Astrocyte (in vitro differentiated cells and primary cell): Measurements from ENCODE around the gene GALNT18.

Experiments used
- EZH2 ChIP-seq: IDR thresholded peaks from 2 replicates; pipeline ENCODE4 v1.6.1; 2012; ENCODE audit warnings: mild to moderate bottlenecking, low read length, inconsistent platforms; ENCODE audit not compliant: insufficient read depth
- TF ChIP-seq, protein P1 (sequence below): IDR thresholded peaks from 2 replicates; pipeline ENCODE4 v1.5.1; 2011; ENCODE audit warnings: low read depth, mild to moderate bottlenecking, inconsistent platforms, low read length, moderate library complexity; ENCODE audit not compliant: insufficient read depth

DNA sequence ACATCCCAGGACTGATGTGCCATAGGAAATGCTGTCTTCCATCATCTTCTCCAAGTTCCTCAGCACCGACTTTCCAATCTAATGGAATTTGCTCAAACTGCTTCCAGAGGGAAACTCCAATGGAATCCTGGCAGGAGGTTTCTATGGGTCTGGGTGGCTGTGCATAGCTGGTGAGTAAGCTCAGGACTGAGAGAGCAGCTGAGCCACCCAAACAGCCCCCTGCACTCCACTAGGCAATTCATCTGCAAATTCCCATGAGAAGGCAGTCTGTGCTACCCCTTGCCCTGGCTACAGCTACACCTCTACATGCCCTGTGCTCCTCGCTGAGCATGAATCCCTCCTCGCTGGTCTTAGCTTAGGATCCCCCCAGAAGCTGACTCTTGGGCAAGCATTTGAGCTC lies 140.8 kb downstream of the GALNT18 start:
- no peak for TF ChIP-seq EZH2
- TF ChIP-seq, protein P1, sequence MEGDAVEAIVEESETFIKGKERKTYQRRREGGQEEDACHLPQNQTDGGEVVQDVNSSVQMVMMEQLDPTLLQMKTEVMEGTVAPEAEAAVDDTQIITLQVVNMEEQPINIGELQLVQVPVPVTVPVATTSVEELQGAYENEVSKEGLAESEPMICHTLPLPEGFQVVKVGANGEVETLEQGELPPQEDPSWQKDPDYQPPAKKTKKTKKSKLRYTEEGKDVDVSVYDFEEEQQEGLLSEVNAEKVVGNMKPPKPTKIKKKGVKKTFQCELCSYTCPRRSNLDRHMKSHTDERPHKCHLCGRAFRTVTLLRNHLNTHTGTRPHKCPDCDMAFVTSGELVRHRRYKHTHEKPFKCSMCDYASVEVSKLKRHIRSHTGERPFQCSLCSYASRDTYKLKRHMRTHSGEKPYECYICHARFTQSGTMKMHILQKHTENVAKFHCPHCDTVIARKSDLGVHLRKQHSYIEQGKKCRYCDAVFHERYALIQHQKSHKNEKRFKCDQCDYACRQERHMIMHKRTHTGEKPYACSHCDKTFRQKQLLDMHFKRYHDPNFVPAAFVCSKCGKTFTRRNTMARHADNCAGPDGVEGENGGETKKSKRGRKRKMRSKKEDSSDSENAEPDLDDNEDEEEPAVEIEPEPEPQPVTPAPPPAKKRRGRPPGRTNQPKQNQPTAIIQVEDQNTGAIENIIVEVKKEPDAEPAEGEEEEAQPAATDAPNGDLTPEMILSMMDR = no peak
